GM13977 (cell line): ENCODE results near the gene DDIT3.

Experiments
- DNase-seq: peaks from one replicate; pipeline ENCODE4 v3.0.0; 2012; ENCODE audit warnings: low spot score
- CTCF ChIP-seq: IDR thresholded peaks from 2 replicates; pipeline ENCODE4 v1.5.1; 2012; ENCODE audit warnings: mild to moderate bottlenecking, control low read depth; ENCODE audit not compliant: insufficient read depth; ENCODE audit errors: extremely low read depth, missing control alignments
- in situ Hi-C: fragments of 300-500 bp; cut with MboI; formaldehyde crosslinking; loops from one replicate; pipeline ENCODE4 v1.12.0; 2022; ENCODE audit warnings: low sequenced_read_pairs, low pct_unique_long_range_greater_than_20kb, mixed read lengths, inconsistent platforms; ENCODE audit not compliant: unreplicated experiment

DDIT3 gene

GRCh38 chr12:57558864-57559263 is 38.5 kb upstream of the DDIT3 start:
- TF ChIP-seq CTCF: no peak
- in situ Hi-C loops: no loop called here

GRCh38 chr12:57554897-57555296 is 34.6 kb upstream of the DDIT3 start:
- in situ Hi-C loops: no loop called here
- no peak for DNase-seq
- TF ChIP-seq CTCF: no peak

More at GRCh38 chr12:57558864-57559263, 38.5 kb upstream of the DDIT3 start:
- no peak for DNase-seq

- TF ChIP-seq CTCF: no peak
- no peak for DNase-seq
- in situ Hi-C loops: no loop called here
These were observed 34.1 kb upstream of the DDIT3 start for GRCh38 chr12:57554453-57554852.

GRCh38 chr12:57553343-57554202 is 33.3 kb upstream of the DDIT3 start:
- DNase-seq: no peak
- in situ Hi-C loops: no loop called here
- TF ChIP-seq CTCF: no peak

GRCh38 chr12:57552835-57553313 is 32.6 kb upstream of the DDIT3 start:
- TF ChIP-seq CTCF: no peak
- no peak for DNase-seq
- in situ Hi-C loops: no loop called here

- in situ Hi-C loops: no loop called here
- no peak for TF ChIP-seq CTCF
- DNase-seq: no peak
These were observed 32.0 kb upstream of the DDIT3 start for GRCh38 chr12:57552306-57552651.
